GM06990 (cell line): ENCODE results near the gene CRACDL.

ENCODE experiments used
- DNase-seq: peaks from one replicate; pipeline ENCODE4 v3.0.0-alpha.2; 2011; ENCODE audit not compliant: insufficient read length; ENCODE audit errors: extremely low read depth
- H3K27me3 ChIP-seq: replicated peaks from 2 replicates; pipeline ENCODE4 v1.6.0; 2011; ENCODE audit warnings: low read length; ENCODE audit not compliant: control insufficient read depth, insufficient read depth
- H3K36me3 ChIP-seq: 2 replicates; pipeline ENCODE4 v1.5.1; 2011; ENCODE audit warnings: low read length; ENCODE audit not compliant: control insufficient read depth, insufficient read depth
- H3K4me3 ChIP-seq: replicated peaks from 2 replicates; pipeline ENCODE4 v1.5.1; 2011; ENCODE audit warnings: low read depth, mild to moderate bottlenecking, control low read depth, low read length
- TF ChIP-seq, protein P1 (sequence below): IDR thresholded peaks from 2 replicates; pipeline ENCODE4 v1.5.1; 2011; ENCODE audit warnings: low read length, control low read depth, mild to moderate bottlenecking, inconsistent platforms; ENCODE audit not compliant: insufficient read depth, poor library complexity, severe bottlenecking

CRACDL gene

DNA sequence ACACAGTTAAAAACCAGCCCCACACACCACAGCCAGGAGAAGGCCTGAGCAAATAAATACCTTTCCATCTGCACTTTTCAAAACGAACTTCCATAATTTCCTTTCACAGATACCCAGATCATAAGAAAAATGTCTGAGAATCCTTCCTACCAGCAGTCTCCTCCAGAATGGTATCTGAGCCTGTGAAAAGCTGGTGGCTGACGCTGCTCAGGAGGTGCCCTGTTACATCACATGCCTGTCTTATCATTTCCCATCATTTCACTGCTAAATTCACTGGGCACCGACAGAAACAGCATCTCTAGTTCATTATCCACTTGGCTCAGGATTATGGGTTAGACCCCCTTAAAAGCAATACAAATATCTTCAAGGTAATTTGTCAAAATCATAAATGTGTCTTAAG is 4.4 kb downstream of the CRACDL start:
- Histone ChIP-seq H3K4me3 (no peak overlapping the region), H3K27me3 (no peaks in the 10 kb centered on the region; the same call in 1 of the 2 replicates), H3K36me3 (no peaks in the 10 kb centered on the region)
- TF ChIP-seq, protein P1, sequence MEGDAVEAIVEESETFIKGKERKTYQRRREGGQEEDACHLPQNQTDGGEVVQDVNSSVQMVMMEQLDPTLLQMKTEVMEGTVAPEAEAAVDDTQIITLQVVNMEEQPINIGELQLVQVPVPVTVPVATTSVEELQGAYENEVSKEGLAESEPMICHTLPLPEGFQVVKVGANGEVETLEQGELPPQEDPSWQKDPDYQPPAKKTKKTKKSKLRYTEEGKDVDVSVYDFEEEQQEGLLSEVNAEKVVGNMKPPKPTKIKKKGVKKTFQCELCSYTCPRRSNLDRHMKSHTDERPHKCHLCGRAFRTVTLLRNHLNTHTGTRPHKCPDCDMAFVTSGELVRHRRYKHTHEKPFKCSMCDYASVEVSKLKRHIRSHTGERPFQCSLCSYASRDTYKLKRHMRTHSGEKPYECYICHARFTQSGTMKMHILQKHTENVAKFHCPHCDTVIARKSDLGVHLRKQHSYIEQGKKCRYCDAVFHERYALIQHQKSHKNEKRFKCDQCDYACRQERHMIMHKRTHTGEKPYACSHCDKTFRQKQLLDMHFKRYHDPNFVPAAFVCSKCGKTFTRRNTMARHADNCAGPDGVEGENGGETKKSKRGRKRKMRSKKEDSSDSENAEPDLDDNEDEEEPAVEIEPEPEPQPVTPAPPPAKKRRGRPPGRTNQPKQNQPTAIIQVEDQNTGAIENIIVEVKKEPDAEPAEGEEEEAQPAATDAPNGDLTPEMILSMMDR = no peak
- no peak for DNase-seq

DNA sequence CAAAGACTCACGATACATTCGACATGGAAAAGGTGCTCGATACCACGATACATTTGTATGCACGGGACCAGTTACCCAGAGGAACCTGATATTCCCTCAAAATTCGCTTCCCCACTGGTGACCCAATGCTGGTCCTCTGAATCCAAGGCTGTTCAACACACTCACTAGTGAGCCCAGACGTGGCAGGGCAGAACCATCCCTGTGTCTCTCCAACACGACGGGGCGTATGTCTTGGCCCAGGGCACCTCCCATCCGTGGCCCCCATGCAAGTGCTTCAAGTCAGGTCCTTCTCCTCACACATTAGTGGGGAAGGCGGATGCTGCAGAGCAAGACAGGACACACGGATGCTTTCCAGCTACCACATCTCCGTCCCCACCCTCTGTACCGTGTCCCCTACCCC is 6.1 kb downstream of the CRACDL start:
- TF ChIP-seq, protein P1 = no peak
- no peaks in the 10 kb centered on the region for H3K36me3 ChIP-seq
- DNase-seq = no peak
- no peaks in the 10 kb centered on the region for H3K27me3 ChIP-seq
- no peak overlapping the region for H3K4me3 ChIP-seq

DNA sequence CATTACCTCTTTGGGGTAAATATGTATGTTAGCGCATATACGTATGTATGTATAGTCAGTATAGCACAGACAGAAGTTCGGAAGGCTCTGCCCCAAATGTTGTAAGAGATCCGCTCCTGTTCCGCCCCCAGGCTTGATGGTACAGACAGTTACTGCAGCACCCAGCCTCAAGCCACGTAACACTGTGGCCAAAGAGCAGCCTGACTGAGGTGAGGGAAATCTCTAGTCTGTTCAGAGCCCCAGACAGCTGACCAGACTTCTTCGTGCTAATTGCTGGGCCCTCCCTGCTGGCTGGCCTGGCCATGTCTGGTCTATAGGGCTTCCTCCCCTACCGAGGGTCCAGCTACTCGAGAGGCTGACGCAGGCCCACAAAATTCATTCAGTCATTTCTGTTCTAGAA is 7.8 kb downstream of the CRACDL start:
- no peaks in the 10 kb centered on the region for H3K36me3 ChIP-seq
- TF ChIP-seq, protein P1 = no peak
- no peak for DNase-seq

DNA sequence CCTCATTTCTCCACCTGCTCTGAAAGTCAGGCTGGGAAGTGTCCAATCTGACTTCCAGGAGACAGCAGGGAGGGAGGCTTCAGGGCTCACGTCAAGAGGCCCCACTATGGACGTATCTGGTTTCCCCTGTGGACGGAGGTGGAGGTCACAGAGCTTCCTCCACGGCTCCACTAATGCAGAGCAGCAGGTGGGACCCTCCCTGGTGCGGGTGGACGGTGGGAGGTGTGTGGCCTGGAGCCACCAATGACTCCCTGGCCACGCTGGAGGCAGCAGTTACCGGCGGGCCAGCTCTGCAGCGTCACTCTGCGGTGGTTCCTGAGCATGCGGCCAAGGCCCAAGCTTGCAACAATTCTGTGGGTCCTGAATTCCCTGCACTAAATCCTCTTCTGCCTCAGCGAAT is 9.0 kb downstream of the CRACDL start:
- DNase-seq = no peak
- TF ChIP-seq, protein P1 = no peak
- no peaks in the 10 kb centered on the region for H3K27me3 ChIP-seq
- H3K4me3 ChIP-seq = no peak overlapping the region
- no peaks in the 10 kb centered on the region for H3K36me3 ChIP-seq

More for the DNA sequence above, 7.8 kb downstream of the CRACDL start:
- no peak overlapping the region for H3K4me3 ChIP-seq
- no peaks in the 10 kb centered on the region for H3K27me3 ChIP-seq

DNA sequence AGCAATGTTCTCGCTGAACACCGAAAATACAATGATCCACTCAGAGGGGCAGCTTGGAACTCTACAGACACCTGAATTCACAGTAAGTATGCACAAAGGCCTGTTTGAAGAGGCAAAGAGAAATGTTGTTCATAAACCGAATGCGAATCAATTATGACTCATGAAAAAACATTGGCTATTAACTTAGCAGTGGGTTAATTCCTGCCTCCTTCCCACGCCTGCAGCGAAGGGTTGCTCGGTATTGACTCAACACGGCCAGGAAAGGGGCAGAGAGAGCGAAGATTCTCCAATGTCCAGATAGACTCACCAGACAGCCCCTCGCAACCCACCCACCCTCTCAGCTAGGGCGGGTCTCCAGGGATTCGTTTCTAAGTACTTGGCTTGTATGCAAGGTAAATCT is 9.4 kb downstream of the CRACDL start:
- Histone ChIP-seq H3K27me3 (no peaks in the 10 kb centered on the region), H3K36me3 (no peaks in the 10 kb centered on the region), H3K4me3 (no peak overlapping the region)
- TF ChIP-seq, protein P1 = no peak
- DNase-seq = no peak

DNA sequence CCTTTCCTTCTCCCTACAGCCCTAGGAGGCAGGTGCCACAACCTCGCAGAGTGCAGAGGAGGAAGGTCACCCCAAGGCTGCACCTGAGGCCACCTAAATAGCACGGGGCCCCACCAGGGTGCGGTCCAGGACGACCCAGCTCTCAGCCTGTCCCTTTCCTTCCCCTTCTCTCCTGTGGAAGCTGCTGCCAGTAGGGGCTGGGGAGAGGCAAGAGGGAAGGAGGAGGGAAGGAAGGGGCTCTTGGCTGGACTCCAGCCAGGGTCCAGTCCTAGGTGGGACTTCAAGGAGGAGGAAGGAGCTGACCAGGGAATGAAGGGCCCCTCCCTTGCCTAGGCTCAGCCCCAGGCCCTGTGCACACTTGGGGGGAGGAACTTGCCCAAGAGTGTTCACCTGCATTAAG is 11.1 kb downstream of the CRACDL start:
- Histone ChIP-seq H3K27me3 (no peaks in the 10 kb centered on the region; the same call in 1 of the 2 replicates), H3K36me3 (no peaks in the 10 kb centered on the region)
- TF ChIP-seq, protein P1 = no peak

More for the DNA sequence above, 11.1 kb downstream of the CRACDL start:
- no peak for DNase-seq
- H3K4me3 ChIP-seq = no peak overlapping the region
